HepG2 (cell line): ENCODE data around the gene WDR81. TPM values are rescaled to one million over a fixed set of nuclear protein-coding genes. Genes with fewer than 3 reads are reported as not detected.

Experiments
- ATAC-seq: fragments of 200-7000 bp; cut with Tn5 transposase; 3 replicates; pipeline ENCODE4 v1.9.1; 2020; ENCODE audit warnings: mild to moderate bottlenecking, moderate library complexity
- BruUV-seq: library from RNA; stranded (reverse); fragments of 400-500 nt; replicated peaks from 2 replicates; lab custom pipeline; 2021; lab: Mats Ljungman, UMichigan
- CTCF ChIA-PET: fragments of 300-600 bp; formaldehyde crosslinking; extraction: SDS; loops from one replicate; lab custom pipeline; 2021; ENCODE audit warnings: low total read pairs, inconsistent platforms, low intra/inter-chr PET ratio; lab: Yijun Ruan, JAX
- POLR2A ChIA-PET: fragments of 350-600 bp; sonication (Branson Sonifier 250); formaldehyde crosslinking; loops from one replicate; lab custom pipeline; 2020; ENCODE audit warnings: antibody characterized with exemption, inconsistent platforms; lab: Yijun Ruan, JAX
- DNase-seq: peaks from one replicate; pipeline ENCODE4 v3.0.0-alpha.2; 2015; ENCODE audit warnings: low spot score
- FAIRE-seq: peaks from 3 replicates; lab custom pipeline; 2011; peaks lifted over from hg19 to GRCh38; lab: Jason Lieb, UNC
- H2AFZ ChIP-seq: one replicate; pipeline ENCODE4 v1.6.1; 2011; ENCODE audit warnings: low read length, inconsistent platforms
- H3K27ac ChIP-seq: fragments of 300-600 bp; 3 replicates; pipeline ENCODE4 v1.8.0; 2011; ENCODE audit warnings: mixed run types, mild to moderate bottlenecking, mixed read lengths, low read length, inconsistent platforms; ENCODE audit not compliant: insufficient read depth; ENCODE audit errors: extremely low read length
- H3K27me3 ChIP-seq, 2 experiments: fragments of 200-600 bp in 1 of 2; 2 replicates in 1 of 2; 3 replicates in 1 of 2; pipeline versions ENCODE4 v1.6.0 to v1.8.0; 2011; ENCODE audit warnings: low read length in 2 of 2, mild to moderate bottlenecking in 2 of 2, moderate library complexity in 2 of 2, inconsistent platforms in 1 of 2; ENCODE audit not compliant: insufficient read depth in 2 of 2, control insufficient read depth in 1 of 2
- H3K36me3 ChIP-seq, 2 experiments: fragments of 200-600 bp in 1 of 2; replicated peaks in 1 of 2; 2 replicates in 1 of 2; 3 replicates in 1 of 2; pipeline versions ENCODE4 v1.5.1 to v1.8.0; 2011; ENCODE audit warnings: low read length in 2 of 2, inconsistent platforms in 1 of 2; ENCODE audit not compliant: insufficient read depth in 2 of 2, control insufficient read depth in 1 of 2
- H3K4me1 ChIP-seq: 2 replicates; pipeline ENCODE4 v1.5.1; 2012; ENCODE audit warnings: low read length, inconsistent platforms; ENCODE audit not compliant: insufficient read depth
- H3K4me2 ChIP-seq: 2 replicates; pipeline ENCODE4 v1.6.0; 2011; ENCODE audit warnings: low read depth, low read length, inconsistent platforms
- H3K4me3 ChIP-seq, 3 experiments: fragments of 200-600 bp in 1 of 3; sonication (generic), shearing (Covaris generic) in 1 of 3; replicated peaks in 1 of 3; 2 replicates each; pipeline ENCODE4 v1.5.1; 2011 to 2016; ENCODE audit warnings: low read length in 3 of 3, inconsistent platforms in 2 of 3, low read depth in 2 of 3, mild to moderate bottlenecking in 2 of 3, control low read depth in 1 of 3, mixed read lengths in 1 of 3; ENCODE audit not compliant: insufficient read depth in 1 of 3
- H3K79me2 ChIP-seq: one replicate; pipeline ENCODE4 v1.6.1; 2011; ENCODE audit warnings: low read length, inconsistent platforms; ENCODE audit not compliant: insufficient read depth
- H3K9ac ChIP-seq: 2 replicates; pipeline ENCODE4 v1.6.0; 2011; ENCODE audit warnings: mild to moderate bottlenecking, low read depth, low read length, inconsistent platforms; ENCODE audit not compliant: insufficient read depth
- H3K9me3 ChIP-seq: 2 replicates; pipeline ENCODE4 v1.5.1; 2012; ENCODE audit warnings: mild to moderate bottlenecking, low read length
- H4K20me1 ChIP-seq: 2 replicates; pipeline ENCODE4 v1.6.0; 2011; ENCODE audit warnings: inconsistent platforms, mild to moderate bottlenecking, low read length, moderate library complexity; ENCODE audit not compliant: insufficient read depth
- AGO2 ChIP-seq: fragments of 200-400 bp; formaldehyde crosslinking; optimal IDR thresholded peaks from 2 replicates; pipeline ENCODE3; 2017; ENCODE audit warnings: mild to moderate bottlenecking, low read depth, low read length, moderate library complexity
- ARID2 ChIP-seq: sonication (generic); formaldehyde crosslinking; IDR thresholded peaks from 2 replicates; pipeline ENCODE4 v1.8.1; 2022; ENCODE audit warnings: mild to moderate bottlenecking, missing genetic modification reagents, borderline replicate concordance
- CBX1 ChIP-seq: IDR thresholded peaks from one replicate; pipeline ENCODE4 v1.6.1; 2016; ENCODE audit warnings: antibody characterized with exemption, low read depth
- FIP1L1 ChIP-seq: fragments of 200-400 bp; formaldehyde crosslinking; IDR thresholded peaks from 2 replicates; pipeline ENCODE4 v1.6.1; 2018; ENCODE audit warnings: low read depth, mild to moderate bottlenecking, low read length, moderate library complexity, borderline replicate concordance; ENCODE audit not compliant: insufficient read depth
- FLYWCH1 ChIP-seq: sonication (generic); formaldehyde crosslinking; IDR thresholded peaks from 2 replicates; pipeline ENCODE4 v1.8.1; 2023; ENCODE audit warnings: mild to moderate bottlenecking, missing genetic modification reagents
- FUBP1 ChIP-seq: sonication (generic); formaldehyde crosslinking; IDR thresholded peaks from 2 replicates; pipeline ENCODE4 v1.5.1; 2020; ENCODE audit warnings: missing genetic modification reagents, mild to moderate bottlenecking, borderline replicate concordance
- HDAC6 ChIP-seq: fragments of 200-600 bp; sonication (generic); IDR thresholded peaks from 2 replicates; pipeline ENCODE4 v1.7.0; 2017; ENCODE audit warnings: mild to moderate bottlenecking, antibody characterized with exemption, low read length, low read depth
- MEF2D ChIP-seq: sonication (generic); formaldehyde crosslinking; IDR thresholded peaks from 2 replicates; pipeline ENCODE4 v1.5.1; 2020; ENCODE audit warnings: mild to moderate bottlenecking, missing genetic modification reagents
- NR2F6 ChIP-seq, 2 experiments: IDR thresholded peaks; 2 replicates each; pipeline ENCODE4 v1.6.1; 2016; ENCODE audit warnings: antibody characterized with exemption in 1 of 2, mild to moderate bottlenecking in 1 of 2
- PCBP2 ChIP-seq: fragments of 200-400 bp; formaldehyde crosslinking; optimal IDR thresholded peaks from 2 replicates; pipeline ENCODE3; 2018; ENCODE audit warnings: low read length, low read depth; ENCODE audit not compliant: poor library complexity, severe bottlenecking
- RAD21 ChIP-seq: fragments of 450-650 bp; formaldehyde crosslinking; IDR thresholded peaks from 2 replicates; pipeline ENCODE4 v1.5.0; 2020; ENCODE audit warnings: mild to moderate bottlenecking
- RFX1 ChIP-seq: fragments of 450-650 bp; IDR thresholded peaks from 2 replicates; pipeline ENCODE4 v1.6.1; 2017
- SP140L ChIP-seq: sonication (generic); formaldehyde crosslinking; IDR thresholded peaks from 2 replicates; pipeline ENCODE4 v1.4.0; 2020; ENCODE audit warnings: missing genetic modification reagents, borderline replicate concordance
- TOPORS ChIP-seq: sonication (generic); formaldehyde crosslinking; IDR thresholded peaks from 2 replicates; pipeline ENCODE4 v1.8.0; 2023; ENCODE audit warnings: mild to moderate bottlenecking, missing genetic modification reagents
- ZNF12 ChIP-seq: sonication (generic); formaldehyde crosslinking; IDR thresholded peaks from 2 replicates; pipeline ENCODE4 v1.5.0; 2020; ENCODE audit warnings: missing genetic modification reagents
- ZNF260 ChIP-seq: sonication (generic); formaldehyde crosslinking; IDR thresholded peaks from 2 replicates; pipeline ENCODE4 v1.4.0; 2020; ENCODE audit warnings: missing genetic modification reagents, low read depth, mild to moderate bottlenecking, borderline replicate concordance
- ZNF382 ChIP-seq: sonication (generic); formaldehyde crosslinking; IDR thresholded peaks from 2 replicates; pipeline ENCODE4 v1.5.0; 2020; ENCODE audit warnings: missing genetic modification reagents, mild to moderate bottlenecking, borderline replicate concordance
- ZNF468 ChIP-seq: sonication (generic); formaldehyde crosslinking; IDR thresholded peaks from 2 replicates; pipeline ENCODE4 v1.8.0; 2022; ENCODE audit warnings: mild to moderate bottlenecking, moderate library complexity, missing genetic modification reagents
- ZNF496 ChIP-seq: sonication (generic); formaldehyde crosslinking; IDR thresholded peaks from 2 replicates; pipeline ENCODE4 v1.8.1; 2023; ENCODE audit warnings: mild to moderate bottlenecking, moderate library complexity, missing genetic modification reagents; ENCODE audit not compliant: insufficient replicate concordance
- ZNF629 ChIP-seq: sonication (generic); formaldehyde crosslinking; conservative IDR thresholded peaks from 2 replicates; pipeline ENCODE4 v1.5.0; 2020; ENCODE audit warnings: missing genetic modification reagents
- ZNF7 ChIP-seq: IDR thresholded peaks from 2 replicates; pipeline ENCODE4 v1.6.1; 2016; ENCODE audit warnings: missing biosample characterization, missing genetic modification reagents
- ZNF768 ChIP-seq: sonication (generic); formaldehyde crosslinking; IDR thresholded peaks from 2 replicates; pipeline ENCODE4 v1.4.0; 2020; ENCODE audit warnings: missing genetic modification reagents
- ZNF841 ChIP-seq: sonication (generic); formaldehyde crosslinking; IDR thresholded peaks from 2 replicates; pipeline ENCODE4 v1.8.1; 2023; ENCODE audit warnings: missing genetic modification reagents, borderline replicate concordance
- WGBS: methylation state at CpG from one replicate; pipeline ENCODE4 v1.1.6; 2017; ENCODE audit warnings: low lambda C conversion rate; 5-methylcytosine and 5-hydroxymethylcytosine counted together
- in situ Hi-C: cut with HindIII; loops from 2 replicates; pipeline ENCODE4 v1.10.0; 2017; ENCODE audit warnings: low pct_unique_long_range_greater_than_20kb; ENCODE audit not compliant: extremely low pct_ligation_motif_present
- intact Hi-C: fragments of 100-400 bp; cut with micrococcal nuclease; formaldehyde crosslinking; loops from one replicate; pipeline ENCODE4 v1.10.0; 2022; ENCODE audit not compliant: unreplicated experiment
- polyA plus RNA-seq, 8 experiments: library from polyadenylated mRNA; depleted of rRNA in 3 of 8; stranded (reverse) in 7 of 8; unstranded in 1 of 8; fragments of >200 nt; fragmentation: Illumina TruSeq in 4 of 8; extraction: Trizol in 4 of 8; gene quantifications; 2 replicates each; pipeline versions ENCODE4 v1.2.1 to v1.2.3, GENCODE V29; 2011 to 2016; ENCODE audit warnings: low read depth in 4 of 8, missing spikeins in 1 of 8, mixed read lengths in 1 of 8; ENCODE audit not compliant: insufficient read depth in 1 of 8
- total RNA-seq, 5 experiments: library from RNA; depleted of rRNA; stranded (reverse); fragments of >200 nt; fragmentation: Illumina TruSeq; extraction: Trizol; gene quantifications; 2 replicates each; pipeline ENCODE4 v1.2.3, GENCODE V29; 2016; ENCODE audit warnings: low read depth in 1 of 5

WDR81 gene
- total and polyA plus RNA-seq, 2 of the 13 experiments (the other 11 are each of a cell fraction or from before 2014, with no cell fraction given) = 9.1 to 16.7 TPM

- WGBS = 42% methylated on average over 11 of the region's 11 CpGs
- Histone ChIP-seq H3K9ac (no peak overlapping the region), H3K79me2 (peaks cover 13% of the 10 kb centered on the region), H4K20me1 (no peaks in the 10 kb centered on the region), H3K9me3 (no peaks in the 10 kb centered on the region), H3K4me1 (peaks cover 62% of the 10 kb centered on the region), H3K4me3 (peak overlapping the region in 2 of 3 experiments; percentile 27 to 48; a peak in 2 of 6 replicates), H2AFZ (no peak overlapping the region), H3K36me3 (no peaks in the 10 kb centered on the region), H3K4me2 (peak overlapping the region; percentile 76), H3K27me3 (no peaks in the 10 kb centered on the region; a peak in 1 of 5 replicates), H3K27ac (no peak overlapping the region)
- peak; percentile 76 for FAIRE-seq
- CTCF ChIA-PET = interaction anchor here (2.1 kb wide), 1 partner anchor 63 kb away, joined by 24 read pairs; no protein-coding TSS in a partner anchor
- peak; percentile 51 for DNase-seq
- POLR2A ChIA-PET = interaction anchor here (1.8 to 17.5 kb wide), 5 partner anchors 15 to 63 kb away, joined by 9 to 299 read pairs (median 37); partner anchors contain the start of genes SERPINF1 and SERPINF2
- intact Hi-C loops (loop anchor here (1.0 kb wide), 1 partner anchor 63 kb away; no protein-coding TSS in a partner anchor), in situ Hi-C loops (loop anchor here (25.0 kb wide), 1 partner anchor 316 kb away; the partner anchor contains the start of genes DPH1, OVCA2 and RTN4RL1)
- no TSS peak for BruUV-seq
- ATAC-seq = no peak
- TF ChIP-seq ZNF768 (no peak), ZNF260 (CRISPR knock-in tag) (no peak), NR2F6 (IDR thresholded peaks at IDR 0.05) (no peak), NR2F6 (CRISPR knock-in tag; IDR thresholded peaks at IDR 0.05) (peak; percentile 16; the same call in 1 of the 2 replicates), ZNF496 (CRISPR knock-in tag) (no peak), FLYWCH1 (CRISPR knock-in tag) (no peak), FUBP1 (no peak), CBX1 (no peak), RAD21 (peak; percentile 86), ZNF12 (CRISPR knock-in tag) (no peak; the same call in 1 of the 2 replicates), ZNF468 (CRISPR knock-in tag) (no peak), FIP1L1 (no peak), PCBP2 (no peak), SP140L (CRISPR knock-in tag) (no peak), AGO2 (no peak), ZNF7 (CRISPR knock-in tag) (no peak), ZNF841 (CRISPR knock-in tag) (no peak), ARID2 (CRISPR knock-in tag) (no peak), TOPORS (CRISPR knock-in tag) (no peak), MEF2D (CRISPR knock-in tag) (no peak), RFX1 (no peak), HDAC6 (no peak), ZNF629 (CRISPR knock-in tag) (peak; percentile 82), ZNF382 (CRISPR knock-in tag) (no peak)
Observed at GRCh38 chr17:1720856-1721386, 3.6 kb upstream of the WDR81 start.
